ENCODE measurements around the gene TMEM131L.

TMEM131L gene

GRCh38 chr4:153531976-153532626, 65.9 kb downstream of the TMEM131L start:
- ChIA-PET POLR2A (no interaction called here), CTCF (interaction anchor here (0.5 to 3.4 kb wide), 7 partner anchors 9 to 668 kb away, joined by 3 to 14 read pairs (median 3); no protein-coding TSS in a partner anchor)
- H3K4me3 ChIP-seq (ENCODE audit: low read depth, low read length) = no peak overlapping the region
- no peak for DNase-seq (ENCODE audit: low read depth, low spot score)
- no peak for TF ChIP-seq CTCF (IDR thresholded peaks at IDR 0.05; ENCODE audit: insufficient read depth, low read length, missing control alignments)

- CTCF ChIA-PET = interaction anchor here (0.7 to 3.4 kb wide), 4 partner anchors 8 to 449 kb away, joined by 3 to 14 read pairs (median 3); no protein-coding TSS in a partner anchor
- TF ChIP-seq CTCF (IDR thresholded peaks at IDR 0.05; ENCODE audit: insufficient read depth, low read length, missing control alignments) = no peak
- POLR2A ChIA-PET = no interaction called here
- DNase-seq (ENCODE audit: low read depth, low spot score) = no peak
- H3K4me3 ChIP-seq (ENCODE audit: low read depth, low read length) = no peak overlapping the region
Observed at GRCh38 chr4:153532636-153533035, 66.5 kb downstream of the TMEM131L start.

GRCh38 chr4:153533387-153533786, 67.2 kb downstream of the TMEM131L start:
- H3K4me3 ChIP-seq (ENCODE audit: low read depth, low read length) = no peak overlapping the region
- ChIA-PET CTCF (interaction anchor here (0.7 to 3.4 kb wide), 3 partner anchors 8 to 39 kb away, joined by 3 to 14 read pairs (median 3); no protein-coding TSS in a partner anchor), POLR2A (no interaction called here)
- no peak for DNase-seq (ENCODE audit: low read depth, low spot score)
- TF ChIP-seq CTCF (IDR thresholded peaks at IDR 0.05; ENCODE audit: insufficient read depth, low read length, missing control alignments) = no peak

GRCh38 chr4:153534792-153535629, 68.9 kb downstream of the TMEM131L start:
- ChIA-PET POLR2A (interaction anchor here (0.6 kb wide), 1 partner anchor 12 kb away, joined by 3 read pairs; no protein-coding TSS in a partner anchor), CTCF (interaction anchor here (0.6 to 2.1 kb wide), 6 partner anchors 8 to 43 kb away, joined by 3 to 7 read pairs (median 4); no protein-coding TSS in a partner anchor)
- DNase-seq (ENCODE audit: low read depth, low spot score) = no peak
- TF ChIP-seq CTCF (IDR thresholded peaks at IDR 0.05; ENCODE audit: insufficient read depth, low read length, missing control alignments) = no peak
- H3K4me3 ChIP-seq (ENCODE audit: low read depth, low read length) = no peak overlapping the region

- no peak overlapping the region for H3K4me3 ChIP-seq (ENCODE audit: low read depth, low read length)
- POLR2A ChIA-PET = interaction anchor here (0.6 kb wide), 1 partner anchor 13 kb away, joined by 3 read pairs; no protein-coding TSS in a partner anchor
- no peak for TF ChIP-seq CTCF (IDR thresholded peaks at IDR 0.05; ENCODE audit: insufficient read depth, low read length, missing control alignments)
- CTCF ChIA-PET = interaction anchor here (0.6 to 2.1 kb wide), 6 partner anchors 9 to 163 kb away, joined by 3 to 7 read pairs (median 4); no protein-coding TSS in a partner anchor
- no peak for DNase-seq (ENCODE audit: low read depth, low spot score)
Observed at GRCh38 chr4:153535772-153536513, 69.8 kb downstream of the TMEM131L start.

All from AG04449 (cell line).